Mesendoderm (in vitro differentiated cells): ENCODE results near the gene SLC38A4.

Experiments
- DNase-seq: peaks from one replicate; pipeline ENCODE4 v3.0.0; 2013
- H2AK5ac ChIP-seq: 2 replicates; pipeline ENCODE4 v1.6.1; 2013; ENCODE audit warnings: low read length, inconsistent platforms
- H2BK120ac ChIP-seq: 2 replicates; pipeline ENCODE4 v1.6.1; 2013; ENCODE audit warnings: low read depth, mild to moderate bottlenecking, low read length, moderate library complexity, mixed read lengths
- H2BK15ac ChIP-seq: replicated peaks from 2 replicates; pipeline ENCODE4 v1.6.1; 2013; ENCODE audit warnings: low read depth, mild to moderate bottlenecking, moderate library complexity
- H2BK5ac ChIP-seq: 2 replicates; pipeline ENCODE4 v1.6.1; 2013; ENCODE audit warnings: low read length, inconsistent platforms
- H3K18ac ChIP-seq: 2 replicates; pipeline ENCODE4 v1.6.1; 2013; ENCODE audit warnings: mild to moderate bottlenecking, low read length, mixed read lengths
- H3K23ac ChIP-seq: one replicate; pipeline ENCODE4 v1.6.1; 2013; ENCODE audit warnings: low read length
- H3K27ac ChIP-seq: 2 replicates; pipeline ENCODE4 v1.5.1; 2013; ENCODE audit warnings: low read depth, mild to moderate bottlenecking, inconsistent platforms, low read length, moderate library complexity
- H3K27me3 ChIP-seq: 2 replicates; pipeline ENCODE4 v1.6.1; 2013; ENCODE audit warnings: low read length, control low read depth, mild to moderate bottlenecking, inconsistent platforms; ENCODE audit not compliant: insufficient read depth, poor library complexity
- H3K36me3 ChIP-seq: 2 replicates; pipeline ENCODE4 v1.6.1; 2013; ENCODE audit warnings: low read length, inconsistent platforms; ENCODE audit not compliant: control insufficient read depth, insufficient read depth
- H3K4ac ChIP-seq: one replicate; pipeline ENCODE4 v1.6.1; 2013; ENCODE audit warnings: low read depth, mild to moderate bottlenecking, low read length, moderate library complexity
- H3K4me1 ChIP-seq: 2 replicates; pipeline ENCODE4 v1.6.1; 2013; ENCODE audit warnings: low read depth, low read length, inconsistent platforms; ENCODE audit not compliant: control insufficient read depth
- H3K4me2 ChIP-seq: 2 replicates; pipeline ENCODE4 v1.6.1; 2013; ENCODE audit warnings: low read length
- H3K4me3 ChIP-seq: 2 replicates; pipeline ENCODE4 v1.5.1; 2013; ENCODE audit warnings: mild to moderate bottlenecking, low read length
- H3K56ac ChIP-seq: one replicate; pipeline ENCODE4 v1.6.1; 2013; ENCODE audit warnings: low read length
- H3K79me1 ChIP-seq: 2 replicates; pipeline ENCODE4 v1.6.1; 2013; ENCODE audit warnings: low read length, inconsistent platforms
- H3K79me2 ChIP-seq: 2 replicates; pipeline ENCODE4 v1.6.1; 2013; ENCODE audit warnings: mild to moderate bottlenecking, low read length; ENCODE audit not compliant: control insufficient read depth, insufficient read depth
- H3K9ac ChIP-seq: 2 replicates; pipeline ENCODE4 v1.6.1; 2013; ENCODE audit warnings: low read length, inconsistent platforms
- H4K5ac ChIP-seq: one replicate; pipeline ENCODE4 v1.6.1; 2013; ENCODE audit warnings: low read length
- H4K8ac ChIP-seq: one replicate; pipeline ENCODE4 v1.6.1; 2013; ENCODE audit warnings: low read depth, mild to moderate bottlenecking, control low read depth, low read length, moderate library complexity
- WGBS: extraction: QIAGEN DNeasy Blood & Tissue Kit; methylation state at CpG from one replicate; pipeline ENCODE4 v1.1.7; 2013; ENCODE audit warnings: low lambda C conversion rate, missing lambda C conversion rate; ENCODE audit not compliant: insufficient coverage; ENCODE audit errors: extremely low coverage; 5-methylcytosine and 5-hydroxymethylcytosine counted together

Gene SLC38A4

GRCh38 chr12:46801293-46801692, 24.5 kb downstream of the SLC38A4 start:
- H3K27me3 ChIP-seq, result no peaks in the 10 kb centered on the region
- H3K4me2 ChIP-seq, result no peak overlapping the region
- no peak overlapping the region for H2BK15ac ChIP-seq
- H3K4me3 ChIP-seq, result no peak overlapping the region
- no peak overlapping the region for H3K18ac ChIP-seq
- no peaks in the 10 kb centered on the region for H3K79me2 ChIP-seq
- H3K4me1 ChIP-seq, result no peaks in the 10 kb centered on the region
- no peak overlapping the region for H4K5ac ChIP-seq
- no peak overlapping the region for H3K9ac ChIP-seq
- H3K36me3 ChIP-seq, result no peaks in the 10 kb centered on the region
- H2BK5ac ChIP-seq, result no peak overlapping the region
- H3K23ac ChIP-seq, result no peak overlapping the region
- H2AK5ac ChIP-seq, result no peak overlapping the region
- no peak for DNase-seq
- no peaks in the 10 kb centered on the region for H3K79me1 ChIP-seq
- H2BK120ac ChIP-seq, result no peak overlapping the region
- no peak overlapping the region for H4K8ac ChIP-seq
- no peak overlapping the region for H3K4ac ChIP-seq
- no CpG with 5 or more reads among the region's 1 CpG for WGBS
- H3K56ac ChIP-seq, result no peak overlapping the region
- no peak overlapping the region for H3K27ac ChIP-seq

- no peak overlapping the region for H3K27ac ChIP-seq
- no peak overlapping the region for H4K5ac ChIP-seq
- no peak overlapping the region for H2AK5ac ChIP-seq
- H3K27me3 ChIP-seq, result no peaks in the 10 kb centered on the region
- no peaks in the 10 kb centered on the region for H3K36me3 ChIP-seq
- H2BK5ac ChIP-seq, result no peak overlapping the region
- H2BK120ac ChIP-seq, result no peak overlapping the region
- WGBS, result 100% methylated on average over 1 of the region's 4 CpGs
- H3K4me3 ChIP-seq, result no peak overlapping the region
- H3K79me1 ChIP-seq, result no peaks in the 10 kb centered on the region
- DNase-seq, result no peak
- H3K56ac ChIP-seq, result no peak overlapping the region
- H4K8ac ChIP-seq, result no peak overlapping the region
- H3K18ac ChIP-seq, result no peak overlapping the region
- H3K4me1 ChIP-seq, result no peaks in the 10 kb centered on the region
- H3K4ac ChIP-seq, result no peak overlapping the region
- H3K79me2 ChIP-seq, result no peaks in the 10 kb centered on the region
- H3K9ac ChIP-seq, result no peak overlapping the region
- H3K23ac ChIP-seq, result no peak overlapping the region
- no peak overlapping the region for H3K4me2 ChIP-seq
- no peak overlapping the region for H2BK15ac ChIP-seq
These were observed 25.6 kb downstream of the SLC38A4 start for GRCh38 chr12:46800160-46800559.

GRCh38 chr12:46798648-46799047, 27.1 kb downstream of the SLC38A4 start:
- Histone ChIP-seq H3K27ac (no peak overlapping the region), H3K4me1 (no peaks in the 10 kb centered on the region), H4K8ac (no peak overlapping the region), H3K56ac (no peak overlapping the region), H2AK5ac (no peak overlapping the region), H3K4me2 (no peak overlapping the region), H3K9ac (no peak overlapping the region), H3K27me3 (no peaks in the 10 kb centered on the region), H4K5ac (no peak overlapping the region), H3K79me2 (no peaks in the 10 kb centered on the region), H2BK5ac (no peak overlapping the region), H3K4me3 (no peak overlapping the region), H3K79me1 (no peaks in the 10 kb centered on the region), H2BK120ac (no peak overlapping the region), H3K4ac (no peak overlapping the region), H3K23ac (no peak overlapping the region), H3K36me3 (no peaks in the 10 kb centered on the region), H3K18ac (no peak overlapping the region), H2BK15ac (no peak overlapping the region)
- no peak for DNase-seq
- WGBS, result no CpG with 5 or more reads among the region's 2 CpGs

GRCh38 chr12:46798056-46798455, 27.7 kb downstream of the SLC38A4 start:
- Histone ChIP-seq H4K8ac (no peak overlapping the region), H2BK120ac (no peak overlapping the region), H4K5ac (no peak overlapping the region), H3K4ac (no peak overlapping the region), H3K27me3 (no peaks in the 10 kb centered on the region), H3K4me2 (no peak overlapping the region), H3K4me3 (no peak overlapping the region), H3K27ac (no peak overlapping the region), H3K79me2 (no peaks in the 10 kb centered on the region), H2BK15ac (no peak overlapping the region), H3K56ac (no peak overlapping the region), H3K4me1 (no peaks in the 10 kb centered on the region), H2BK5ac (no peak overlapping the region), H3K79me1 (no peaks in the 10 kb centered on the region), H3K36me3 (no peaks in the 10 kb centered on the region), H3K23ac (no peak overlapping the region), H3K18ac (no peak overlapping the region), H3K9ac (no peak overlapping the region), H2AK5ac (no peak overlapping the region)
- DNase-seq, result no peak
- WGBS, result no CpG with 5 or more reads among the region's 2 CpGs

GRCh38 chr12:46795988-46796387, 29.8 kb downstream of the SLC38A4 start:
- H3K27ac ChIP-seq, result no peak overlapping the region
- DNase-seq, result no peak
- H2AK5ac ChIP-seq, result no peak overlapping the region
- H3K27me3 ChIP-seq, result no peaks in the 10 kb centered on the region
- H3K56ac ChIP-seq, result no peak overlapping the region
- H3K4me1 ChIP-seq, result no peaks in the 10 kb centered on the region
- H3K4me2 ChIP-seq, result no peak overlapping the region
- no peak overlapping the region for H2BK15ac ChIP-seq
- H4K8ac ChIP-seq, result no peak overlapping the region
- no CpG with 5 or more reads among the region's 4 CpGs for WGBS
- H3K79me2 ChIP-seq, result no peaks in the 10 kb centered on the region
- H3K36me3 ChIP-seq, result no peaks in the 10 kb centered on the region
- no peak overlapping the region for H3K18ac ChIP-seq
- no peak overlapping the region for H3K23ac ChIP-seq
- H3K9ac ChIP-seq, result no peak overlapping the region
- no peak overlapping the region for H4K5ac ChIP-seq
- H3K79me1 ChIP-seq, result no peaks in the 10 kb centered on the region
- H3K4me3 ChIP-seq, result no peak overlapping the region
- H2BK120ac ChIP-seq, result no peak overlapping the region
- H3K4ac ChIP-seq, result no peak overlapping the region
- no peak overlapping the region for H2BK5ac ChIP-seq

- Histone ChIP-seq H3K9ac (no peak overlapping the region), H3K56ac (no peak overlapping the region), H3K4ac (no peak overlapping the region), H3K4me3 (no peak overlapping the region), H3K27me3 (no peaks in the 10 kb centered on the region), H4K8ac (no peak overlapping the region), H3K4me1 (no peaks in the 10 kb centered on the region), H3K79me1 (no peaks in the 10 kb centered on the region), H4K5ac (no peak overlapping the region), H3K18ac (no peak overlapping the region), H2AK5ac (no peak overlapping the region), H3K23ac (no peak overlapping the region), H3K36me3 (no peaks in the 10 kb centered on the region), H2BK120ac (no peak overlapping the region), H3K4me2 (no peak overlapping the region), H3K79me2 (no peaks in the 10 kb centered on the region), H2BK15ac (no peak overlapping the region), H2BK5ac (no peak overlapping the region), H3K27ac (no peak overlapping the region)
- WGBS, result no CpG with 5 or more reads among the region's 1 CpG
- DNase-seq, result no peak
These were observed 31.1 kb downstream of the SLC38A4 start for GRCh38 chr12:46794593-46795190.
